ENCODE data around the gene MAN1B1.

DNA sequence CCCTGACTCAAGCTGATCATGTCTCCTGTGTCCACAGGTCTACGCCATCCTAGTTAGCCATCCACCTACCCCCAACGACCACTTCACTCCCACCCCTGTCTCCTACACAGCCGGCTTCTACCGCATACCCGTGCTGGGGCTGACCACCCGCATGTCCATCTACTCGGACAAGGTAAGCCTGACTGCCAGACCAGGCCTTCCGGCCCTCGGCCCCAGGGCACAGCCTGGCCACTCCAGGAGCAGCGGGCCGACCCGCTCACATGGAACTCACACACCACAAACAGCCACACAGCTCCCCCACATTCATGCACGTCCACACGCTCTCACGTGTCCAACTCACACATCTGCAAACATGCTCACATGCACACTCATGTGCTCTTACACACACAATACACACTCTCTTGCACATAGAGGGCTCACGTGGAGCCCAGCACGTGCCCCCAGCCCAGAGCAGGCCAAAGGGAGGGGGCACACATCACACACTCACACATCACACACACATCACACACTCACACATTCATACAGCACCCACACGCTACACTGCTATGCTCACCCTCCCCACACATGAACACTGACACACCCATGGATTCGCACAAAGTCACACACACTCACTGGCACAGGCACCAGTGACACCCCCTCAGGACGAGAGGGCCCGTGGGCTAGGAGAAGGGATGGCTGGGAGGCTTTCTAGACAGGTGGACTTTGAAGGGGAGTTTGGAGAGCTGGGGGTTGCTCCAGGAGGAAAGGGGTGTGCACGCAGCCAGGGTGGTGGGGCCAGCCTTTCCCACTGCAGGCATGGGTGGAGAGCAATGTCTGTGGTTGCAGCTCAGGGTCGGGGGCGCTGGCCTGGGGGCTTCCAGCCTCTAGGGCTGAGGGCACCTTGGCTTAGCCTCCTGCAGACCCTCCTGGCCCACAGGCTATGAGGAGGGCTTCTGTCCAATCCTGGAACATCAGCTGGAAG, 55.5 kb downstream of the MAN1B1 start:
- TF ChIP-seq, protein P1, sequence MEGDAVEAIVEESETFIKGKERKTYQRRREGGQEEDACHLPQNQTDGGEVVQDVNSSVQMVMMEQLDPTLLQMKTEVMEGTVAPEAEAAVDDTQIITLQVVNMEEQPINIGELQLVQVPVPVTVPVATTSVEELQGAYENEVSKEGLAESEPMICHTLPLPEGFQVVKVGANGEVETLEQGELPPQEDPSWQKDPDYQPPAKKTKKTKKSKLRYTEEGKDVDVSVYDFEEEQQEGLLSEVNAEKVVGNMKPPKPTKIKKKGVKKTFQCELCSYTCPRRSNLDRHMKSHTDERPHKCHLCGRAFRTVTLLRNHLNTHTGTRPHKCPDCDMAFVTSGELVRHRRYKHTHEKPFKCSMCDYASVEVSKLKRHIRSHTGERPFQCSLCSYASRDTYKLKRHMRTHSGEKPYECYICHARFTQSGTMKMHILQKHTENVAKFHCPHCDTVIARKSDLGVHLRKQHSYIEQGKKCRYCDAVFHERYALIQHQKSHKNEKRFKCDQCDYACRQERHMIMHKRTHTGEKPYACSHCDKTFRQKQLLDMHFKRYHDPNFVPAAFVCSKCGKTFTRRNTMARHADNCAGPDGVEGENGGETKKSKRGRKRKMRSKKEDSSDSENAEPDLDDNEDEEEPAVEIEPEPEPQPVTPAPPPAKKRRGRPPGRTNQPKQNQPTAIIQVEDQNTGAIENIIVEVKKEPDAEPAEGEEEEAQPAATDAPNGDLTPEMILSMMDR (conservative IDR thresholded peaks at IDR 0.05), result no peak
- no peak for TF ChIP-seq ZFX (IDR thresholded peaks at IDR 0.05)

All from C4-2B (cell line).